ENCODE measurements around the gene FAM120A. TPM values are rescaled to one million over a fixed set of nuclear protein-coding genes. Genes with fewer than 3 reads are reported as not detected.

The FAM120A gene
- total RNA-seq, 4 donors from 2014 or later, result 56.5 to 82.3 (median 65.7) TPM

- Histone ChIP-seq H3K9me3 (no peaks in the 10 kb centered on the region), H3K4me3 (no peak overlapping the region), H3K27me3 (no peaks in the 10 kb centered on the region), H3K4me1 (peaks cover 9 to 37% (median 10%) of the 10 kb centered on the region in 3 donors), H3K36me3 (peaks cover 7 to 54% (median 16%) of the 10 kb centered on the region in 3 donors), H3K27ac (no peak overlapping the region)
- intact Hi-C loops (cut with DNase I), result loop anchor here (5.0 kb wide), 1 partner anchor 113 kb away; the partner anchor contains the start of genes FAM120A and FAM120AOS
- WGBS, 2 donors, result 75 to 82% methylated on average over 4 of the region's 4 CpGs
- TF ChIP-seq POLR2A (IDR thresholded peaks at IDR 0.05) (no peak), CTCF (IDR thresholded peaks at IDR 0.05) (no peak)
- no peak for DNase-seq
Observed at GRCh38 chr9:93565089-93565488, 113.6 kb downstream of the FAM120A start.

DNA sequence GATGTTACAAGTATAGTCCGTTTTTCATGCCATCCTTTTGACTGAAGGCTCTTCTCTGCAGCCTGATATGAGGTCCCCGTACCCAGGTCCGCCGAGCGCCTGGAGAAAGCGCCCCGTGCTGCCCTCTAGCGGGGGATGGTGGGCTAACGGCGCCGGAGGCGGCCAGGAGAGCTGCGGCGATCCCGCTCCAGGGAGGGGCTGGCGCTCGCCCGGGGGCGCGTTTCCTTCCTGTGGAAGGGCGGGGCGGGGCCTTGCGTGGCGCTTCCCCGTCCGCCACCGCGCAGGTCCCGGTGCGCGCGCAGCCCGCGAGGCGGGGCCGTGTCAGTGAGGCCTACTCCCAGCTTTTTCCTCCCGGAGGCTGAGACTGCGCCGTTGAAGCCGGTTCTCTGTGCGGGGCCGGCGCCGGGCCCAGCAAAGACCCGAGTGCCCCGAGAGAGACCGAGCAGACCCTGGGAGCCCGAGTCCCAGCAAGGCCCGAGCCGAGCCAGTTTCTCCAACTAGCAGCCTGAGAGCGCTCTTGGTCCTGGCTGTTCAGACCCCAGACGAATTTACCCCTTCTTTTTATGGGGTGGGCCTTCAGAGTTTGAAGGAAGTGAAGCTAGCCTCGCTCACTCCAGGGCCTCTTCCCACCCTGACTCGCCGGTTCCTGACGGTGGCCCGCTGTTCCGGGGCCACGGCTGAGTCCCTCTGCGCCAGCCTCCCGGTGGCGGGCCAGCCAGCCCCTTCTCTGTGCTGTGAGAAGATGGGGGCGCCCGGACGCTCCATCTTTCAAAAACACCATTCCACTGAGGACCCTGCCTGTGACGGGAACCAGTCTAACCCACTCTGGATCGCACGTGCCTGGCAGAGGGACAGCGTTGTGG lies 115.2 kb downstream of the FAM120A start:
- TF ChIP-seq POLR2A (IDR thresholded peaks at IDR 0.05), result peak in 3 of 4 donors; percentile 76 to 93 (median 90)
- peak; percentile 83 to 97 (median 92) for TF ChIP-seq CTCF (IDR thresholded peaks at IDR 0.05)
- DNase-seq, result peak; percentile 86
- Histone ChIP-seq H3K27me3 (no peaks in the 10 kb centered on the region), H3K9me3 (no peaks in the 10 kb centered on the region), H3K4me3 (peak overlapping the region; percentile 37 to 74 (median 54)), H3K4me1 (peaks cover 9 to 34% (median 10%) of the 10 kb centered on the region in 3 donors), H3K36me3 (peaks cover 7 to 38% (median 16%) of the 10 kb centered on the region in 3 donors), H3K27ac (peak overlapping the region; percentile 87 to 95 (median 91))
- intact Hi-C loops (cut with DNase I), result loop anchor here (5.0 kb wide), 1 partner anchor 114 kb away; the partner anchor contains the start of genes FAM120A and FAM120AOS
- 3 to 5% methylated on average over 13 to 20 of the region's 69 CpGs for WGBS, 2 donors

GRCh38 chr9:93567271-93567959 lies 115.9 kb downstream of the FAM120A start:
- Histone ChIP-seq H3K4me1 (peaks cover 9 to 26% (median 10%) of the 10 kb centered on the region in 3 donors), H3K9me3 (no peaks in the 10 kb centered on the region), H3K27ac (peak overlapping the region; percentile 87 to 95 (median 91)), H3K27me3 (no peaks in the 10 kb centered on the region), H3K36me3 (peaks cover 7 to 30% (median 11%) of the 10 kb centered on the region in 3 donors), H3K4me3 (peak overlapping the region; percentile 37 to 74 (median 54))
- no peak for DNase-seq
- WGBS, 2 donors, result 66 to 70% methylated on average over 4 to 7 of the region's 15 CpGs
- TF ChIP-seq POLR2A (IDR thresholded peaks at IDR 0.05) (no peak), CTCF (IDR thresholded peaks at IDR 0.05) (no peak)
- intact Hi-C loops (cut with DNase I), result loop anchor here (5.0 kb wide), 1 partner anchor 115 kb away; the partner anchor contains the start of genes FAM120A and FAM120AOS

DNA sequence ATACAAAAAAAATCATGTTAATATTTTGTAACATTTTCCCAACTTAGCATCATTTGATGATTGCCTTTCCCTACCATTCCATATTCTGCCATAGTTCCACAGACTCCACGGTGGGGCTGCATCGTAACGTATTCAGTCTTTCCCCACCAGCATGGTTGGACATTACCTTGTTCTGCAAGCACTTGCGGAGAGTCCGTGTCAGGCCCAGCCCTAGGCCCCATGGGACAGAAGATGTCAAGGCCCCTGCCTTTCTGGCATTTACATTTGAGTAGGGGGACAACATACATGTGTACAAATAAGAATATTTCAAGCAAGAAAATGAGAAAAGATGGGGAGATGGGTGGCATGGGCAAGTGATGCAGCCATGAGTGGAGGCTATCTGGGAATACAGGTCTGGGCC lies 116.7 kb downstream of the FAM120A start:
- Histone ChIP-seq H3K27ac (no peak overlapping the region), H3K4me1 (peaks cover 9 to 20% (median 10%) of the 10 kb centered on the region in 3 donors), H3K27me3 (no peaks in the 10 kb centered on the region), H3K9me3 (no peaks in the 10 kb centered on the region), H3K36me3 (peaks cover 2 to 23% (median 8%) of the 10 kb centered on the region in 3 donors), H3K4me3 (no peak overlapping the region)
- intact Hi-C loops (cut with DNase I), result loop anchor here (5.0 kb wide), 1 partner anchor 116 kb away; the partner anchor contains the start of genes FAM120A and FAM120AOS
- no peak for DNase-seq
- TF ChIP-seq CTCF (IDR thresholded peaks at IDR 0.05) (no peak), POLR2A (IDR thresholded peaks at IDR 0.05) (no peak)
- WGBS, 2 donors, result 93 to 100% methylated on average over 3 to 5 of the region's 5 CpGs

All from esophagus squamous epithelium (tissue), 5 donors.